Right atrium auricular region (tissue), 2 donors: ENCODE data around the gene ADH1A. TPM values are rescaled to one million over a fixed set of nuclear protein-coding genes. Genes with fewer than 3 reads are reported as not detected.

Experiments
- DNase-seq: peaks from one replicate; pipeline ENCODE4 v3.0.0-alpha.2; 2019; ENCODE audit warnings: low spot score
- H3K27ac ChIP-seq, 2 donors: fragments of 200-600 bp; sonication (generic); 1 replicate in 1 of 2; 2 replicates in 1 of 2; pipeline ENCODE4 v1.5.1; 2016 to 2019
- H3K27me3 ChIP-seq, 2 donors: fragments of 200-600 bp; sonication (generic); one replicate each; pipeline versions ENCODE4 v1.5.1 to v1.6.0; 2017 to 2019
- H3K36me3 ChIP-seq: fragments of 200-600 bp; sonication (generic); one replicate; pipeline ENCODE4 v1.5.1; 2016
- H3K4me1 ChIP-seq, 2 donors: fragments of 200-600 bp; sonication (generic); one replicate each; pipeline versions ENCODE4 v1.5.1 to v1.6.0; 2017 to 2019
- H3K4me3 ChIP-seq, 2 donors: fragments of 200-600 bp; sonication (generic); 1 replicate in 1 of 2; 2 replicates in 1 of 2; pipeline ENCODE4 v1.5.1; 2017 to 2019; ENCODE audit warnings: mild to moderate bottlenecking in 1 of 2, moderate library complexity in 1 of 2
- H3K9me3 ChIP-seq, 2 donors: fragments of 200-600 bp; sonication (generic); one replicate each; pipeline ENCODE4 v1.5.1; 2019
- CTCF ChIP-seq, 2 donors: fragments of 200-600 bp; sonication (generic); IDR thresholded peaks; one replicate each; pipeline ENCODE4 v1.5.1; 2019; ENCODE audit warnings: antibody characterized with exemption in 2 of 2
- total RNA-seq, 2 donors: library from RNA; depleted of rRNA; stranded (reverse); fragments of >200 nt; gene quantifications; one replicate each; pipeline ENCODE4 v1.1.0, GENCODE V29; 2016

ADH1A gene
- total RNA-seq, 2 donors from 2014 or later, result not detected

GRCh38 chr4:99317354-99317753, 26.6 kb upstream of the ADH1A start:
- Histone ChIP-seq H3K9me3 (no peaks in the 10 kb centered on the region), H3K4me3 (peak overlapping the region in 1 of 2 donors; percentile 3), H3K27ac (no peak overlapping the region), H3K27me3 (no peaks in the 10 kb centered on the region), H3K4me1 (peaks cover 0 to 13% of the 10 kb centered on the region in 2 donors), H3K36me3 (peaks cover 14% of the 10 kb centered on the region)
- no peak for TF ChIP-seq CTCF (IDR thresholded peaks at IDR 0.05)
- DNase-seq, result no peak

GRCh38 chr4:99315839-99316238, 25.1 kb upstream of the ADH1A start:
- TF ChIP-seq CTCF (IDR thresholded peaks at IDR 0.05), result no peak
- Histone ChIP-seq H3K36me3 (peaks cover 14% of the 10 kb centered on the region), H3K4me1 (peaks cover 0 to 9% of the 10 kb centered on the region in 2 donors), H3K27me3 (no peaks in the 10 kb centered on the region), H3K27ac (no peak overlapping the region), H3K9me3 (no peaks in the 10 kb centered on the region), H3K4me3 (no peak overlapping the region)
- DNase-seq, result no peak

- Histone ChIP-seq H3K4me1 (peaks cover 0 to 9% of the 10 kb centered on the region in 2 donors), H3K27me3 (no peaks in the 10 kb centered on the region), H3K4me3 (no peak overlapping the region), H3K9me3 (no peaks in the 10 kb centered on the region), H3K36me3 (peaks cover 18% of the 10 kb centered on the region), H3K27ac (no peak overlapping the region)
- no peak for DNase-seq
- no peak for TF ChIP-seq CTCF (IDR thresholded peaks at IDR 0.05)
These were observed 23.4 kb upstream of the ADH1A start for GRCh38 chr4:99314211-99314610.

- Histone ChIP-seq H3K27ac (no peak overlapping the region), H3K4me1 (no peaks in the 10 kb centered on the region), H3K36me3 (peaks cover 10% of the 10 kb centered on the region), H3K27me3 (no peaks in the 10 kb centered on the region), H3K9me3 (no peaks in the 10 kb centered on the region), H3K4me3 (no peak overlapping the region)
- no peak for TF ChIP-seq CTCF (IDR thresholded peaks at IDR 0.05)
- DNase-seq, result no peak
These were observed 19.6 kb upstream of the ADH1A start for GRCh38 chr4:99310389-99310788.

- H3K4me3 ChIP-seq, result no peak overlapping the region
- H3K27ac ChIP-seq, result no peak overlapping the region
- no peak for DNase-seq
- H3K9me3 ChIP-seq, result no peaks in the 10 kb centered on the region
- no peak for TF ChIP-seq CTCF (IDR thresholded peaks at IDR 0.05)
- peaks cover 0 to 6% of the 10 kb centered on the region in 2 donors for H3K4me1 ChIP-seq
- H3K27me3 ChIP-seq, result no peaks in the 10 kb centered on the region
- H3K36me3 ChIP-seq, result peaks cover 4% of the 10 kb centered on the region
These were observed 15.0 kb upstream of the ADH1A start for GRCh38 chr4:99305638-99306400.
